Measurements from ENCODE around the gene PDIA5. TPM values are rescaled to one million over a fixed set of nuclear protein-coding genes. Genes with fewer than 3 reads are reported as not detected.

Gene PDIA5
- total RNA-seq, 3 donors from 2014 or later (not counting 1 experiment from before 2014, with no cell fraction given): 0.59 to 3.3 (median 0.63) TPM

GRCh38 chr3:123138839-123139444 is 72.1 kb downstream of the PDIA5 start:
- intact Hi-C loops (cut with micrococcal nuclease): no loop called here

GRCh38 chr3:123139522-123139921 is 72.7 kb downstream of the PDIA5 start:
- ATAC-seq (no peak), DNase-seq (no peak)
- TF ChIP-seq CTCF (IDR thresholded peaks at IDR 0.05): no peak
- H3K27me3 Mint-ChIP-seq (ENCODE audit: low read depth in 2 of 2): no peaks in the 10 kb centered on the region
- no peaks in the 10 kb centered on the region for H3K9me3 ChIP-seq (ENCODE audit: control insufficient read depth, insufficient read depth, low read length)
- no peak overlapping the region for H3K27ac ChIP-seq (ENCODE audit: low read length)
- no peak overlapping the region for H3K4me3 ChIP-seq (ENCODE audit: low read length)
- no peaks in the 10 kb centered on the region for H3K9me3 Mint-ChIP-seq
- no peaks in the 10 kb centered on the region for H3K27me3 ChIP-seq (ENCODE audit: control insufficient read depth, insufficient read depth, low read length)
- H3K4me1 Mint-ChIP-seq: no peaks in the 10 kb centered on the region
- WGBS (ENCODE audit: insufficient coverage): 77% methylated on average over 5 of the region's 5 CpGs
- no peaks in the 10 kb centered on the region for H3K4me1 ChIP-seq (ENCODE audit: control insufficient read depth, insufficient read depth, low read length)
- H3K36me3 ChIP-seq (ENCODE audit: control insufficient read depth, insufficient read depth, low read length): no peaks in the 10 kb centered on the region
- no peaks in the 10 kb centered on the region for H3K36me3 Mint-ChIP-seq
- intact Hi-C loops (cut with micrococcal nuclease): no loop called here
- no peak overlapping the region for H3K27ac Mint-ChIP-seq
- H3K4me3 Mint-ChIP-seq: no peak overlapping the region

More at GRCh38 chr3:123138839-123139444, 72.1 kb downstream of the PDIA5 start:
- H3K27me3 Mint-ChIP-seq (ENCODE audit: low read depth in 2 of 2): no peaks in the 10 kb centered on the region
- no peak overlapping the region for H3K27ac ChIP-seq (ENCODE audit: low read length)
- H3K9me3 Mint-ChIP-seq: no peaks in the 10 kb centered on the region
- 78% methylated on average over 8 of the region's 8 CpGs for WGBS (ENCODE audit: insufficient coverage)
- DNase-seq (no peak), ATAC-seq (no peak)
- no peaks in the 10 kb centered on the region for H3K36me3 Mint-ChIP-seq
- H3K4me3 ChIP-seq (ENCODE audit: low read length): no peak overlapping the region
- H3K27me3 ChIP-seq (ENCODE audit: control insufficient read depth, insufficient read depth, low read length): no peaks in the 10 kb centered on the region
- no peaks in the 10 kb centered on the region for H3K4me1 Mint-ChIP-seq
- H3K4me3 Mint-ChIP-seq: no peak overlapping the region
- no peak overlapping the region for H3K27ac Mint-ChIP-seq
- H3K9me3 ChIP-seq (ENCODE audit: control insufficient read depth, insufficient read depth, low read length): no peaks in the 10 kb centered on the region
- TF ChIP-seq CTCF (IDR thresholded peaks at IDR 0.05): no peak
- no peaks in the 10 kb centered on the region for H3K36me3 ChIP-seq (ENCODE audit: control insufficient read depth, insufficient read depth, low read length)
- no peaks in the 10 kb centered on the region for H3K4me1 ChIP-seq (ENCODE audit: control insufficient read depth, insufficient read depth, low read length)

- Histone ChIP-seq H3K4me3 (ENCODE audit: low read length) (no peak overlapping the region), H3K27me3 (ENCODE audit: control insufficient read depth, insufficient read depth, low read length) (no peaks in the 10 kb centered on the region), H3K27ac (ENCODE audit: low read length) (no peak overlapping the region), H3K9me3 (ENCODE audit: control insufficient read depth, insufficient read depth, low read length) (no peaks in the 10 kb centered on the region), H3K4me1 (ENCODE audit: control insufficient read depth, insufficient read depth, low read length) (no peaks in the 10 kb centered on the region), H3K36me3 (ENCODE audit: control insufficient read depth, insufficient read depth, low read length) (no peaks in the 10 kb centered on the region)
- no peak overlapping the region for H3K4me3 Mint-ChIP-seq
- intact Hi-C loops (cut with micrococcal nuclease): no loop called here
- no peaks in the 10 kb centered on the region for H3K9me3 Mint-ChIP-seq
- no peak for ATAC-seq
- no peak for TF ChIP-seq CTCF (IDR thresholded peaks at IDR 0.05)
- H3K27me3 Mint-ChIP-seq (ENCODE audit: low read depth in 2 of 2): no peaks in the 10 kb centered on the region
- no peaks in the 10 kb centered on the region for H3K36me3 Mint-ChIP-seq
- no peaks in the 10 kb centered on the region for H3K4me1 Mint-ChIP-seq
- 83% methylated on average over 9 of the region's 9 CpGs for WGBS (ENCODE audit: insufficient coverage)
- DNase-seq: no peak
- H3K27ac Mint-ChIP-seq: no peak overlapping the region
These were observed 73.7 kb downstream of the PDIA5 start for GRCh38 chr3:123140550-123140949.

- Histone ChIP-seq H3K4me3 (ENCODE audit: low read length) (no peak overlapping the region), H3K27ac (ENCODE audit: low read length) (no peak overlapping the region), H3K4me1 (ENCODE audit: control insufficient read depth, insufficient read depth, low read length) (no peaks in the 10 kb centered on the region), H3K9me3 (ENCODE audit: control insufficient read depth, insufficient read depth, low read length) (no peaks in the 10 kb centered on the region), H3K36me3 (ENCODE audit: control insufficient read depth, insufficient read depth, low read length) (no peaks in the 10 kb centered on the region), H3K27me3 (ENCODE audit: control insufficient read depth, insufficient read depth, low read length) (no peaks in the 10 kb centered on the region)
- intact Hi-C loops (cut with micrococcal nuclease): no loop called here
- H3K27me3 Mint-ChIP-seq (ENCODE audit: low read depth in 2 of 2): no peaks in the 10 kb centered on the region
- no peak overlapping the region for H3K27ac Mint-ChIP-seq
- 94% methylated on average over 5 of the region's 5 CpGs for WGBS (ENCODE audit: insufficient coverage)
- no peak for TF ChIP-seq CTCF (IDR thresholded peaks at IDR 0.05)
- no peak for ATAC-seq
- H3K4me3 Mint-ChIP-seq: no peak overlapping the region
- no peaks in the 10 kb centered on the region for H3K9me3 Mint-ChIP-seq
- no peaks in the 10 kb centered on the region for H3K36me3 Mint-ChIP-seq
- H3K4me1 Mint-ChIP-seq: no peaks in the 10 kb centered on the region
- DNase-seq: no peak
These were observed 74.5 kb downstream of the PDIA5 start for GRCh38 chr3:123141276-123141675.

All from natural killer cell (primary cell).